Ishikawa (cell line): ENCODE results near the gene STX18.

Experiments used
- EP300 ChIP-seq: IDR thresholded peaks from 2 replicates; pipeline ENCODE4 v1.6.1; 2012; ENCODE audit warnings: borderline replicate concordance
- FOXM1 ChIP-seq: IDR thresholded peaks from 2 replicates; pipeline ENCODE4 v1.6.1; 2012; ENCODE audit warnings: low read depth, borderline replicate concordance
- TCF12 ChIP-seq: IDR thresholded peaks from 2 replicates; pipeline ENCODE4 v1.6.1; 2012; ENCODE audit warnings: low read depth
- TEAD4 ChIP-seq: IDR thresholded peaks from 2 replicates; pipeline ENCODE4 v1.6.1; 2012
- TF ChIP-seq, protein P1 (sequence below): IDR thresholded peaks from 2 replicates; pipeline ENCODE4 v1.6.1; 2012; ENCODE audit warnings: low read depth, mild to moderate bottlenecking
- TF ChIP-seq, protein P2 (sequence below): IDR thresholded peaks from 2 replicates; pipeline ENCODE4 v1.6.1; 2012

DNA sequence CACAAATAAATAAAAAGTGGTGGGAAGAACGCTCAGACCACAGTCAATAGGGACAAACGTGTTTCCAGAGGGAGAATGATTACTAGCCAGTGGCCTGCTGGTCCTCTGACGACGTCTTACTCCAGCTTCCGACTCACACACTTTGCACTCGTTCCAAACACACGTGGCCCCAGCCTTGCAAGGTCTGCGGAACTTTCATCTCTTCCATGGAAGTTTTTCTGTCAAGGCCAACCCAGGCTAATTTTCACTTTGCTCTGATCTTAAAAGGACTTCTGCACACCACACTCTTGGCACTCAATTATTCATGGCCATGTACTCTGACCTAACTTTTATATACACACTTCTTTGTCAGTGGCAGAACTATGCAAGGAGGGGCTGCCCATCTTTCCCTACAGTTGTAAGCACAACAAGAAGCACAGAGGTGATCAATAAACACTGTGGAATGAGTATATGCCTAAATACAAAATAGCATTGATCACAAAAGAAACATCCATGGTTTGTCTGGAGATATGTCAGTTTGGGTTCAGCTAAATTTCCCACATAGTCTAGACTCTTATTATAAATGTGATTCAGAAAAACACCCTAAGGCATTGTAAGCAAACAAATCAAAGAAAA, 69.4 kb downstream of the STX18 start:
- TF ChIP-seq, protein P1, sequence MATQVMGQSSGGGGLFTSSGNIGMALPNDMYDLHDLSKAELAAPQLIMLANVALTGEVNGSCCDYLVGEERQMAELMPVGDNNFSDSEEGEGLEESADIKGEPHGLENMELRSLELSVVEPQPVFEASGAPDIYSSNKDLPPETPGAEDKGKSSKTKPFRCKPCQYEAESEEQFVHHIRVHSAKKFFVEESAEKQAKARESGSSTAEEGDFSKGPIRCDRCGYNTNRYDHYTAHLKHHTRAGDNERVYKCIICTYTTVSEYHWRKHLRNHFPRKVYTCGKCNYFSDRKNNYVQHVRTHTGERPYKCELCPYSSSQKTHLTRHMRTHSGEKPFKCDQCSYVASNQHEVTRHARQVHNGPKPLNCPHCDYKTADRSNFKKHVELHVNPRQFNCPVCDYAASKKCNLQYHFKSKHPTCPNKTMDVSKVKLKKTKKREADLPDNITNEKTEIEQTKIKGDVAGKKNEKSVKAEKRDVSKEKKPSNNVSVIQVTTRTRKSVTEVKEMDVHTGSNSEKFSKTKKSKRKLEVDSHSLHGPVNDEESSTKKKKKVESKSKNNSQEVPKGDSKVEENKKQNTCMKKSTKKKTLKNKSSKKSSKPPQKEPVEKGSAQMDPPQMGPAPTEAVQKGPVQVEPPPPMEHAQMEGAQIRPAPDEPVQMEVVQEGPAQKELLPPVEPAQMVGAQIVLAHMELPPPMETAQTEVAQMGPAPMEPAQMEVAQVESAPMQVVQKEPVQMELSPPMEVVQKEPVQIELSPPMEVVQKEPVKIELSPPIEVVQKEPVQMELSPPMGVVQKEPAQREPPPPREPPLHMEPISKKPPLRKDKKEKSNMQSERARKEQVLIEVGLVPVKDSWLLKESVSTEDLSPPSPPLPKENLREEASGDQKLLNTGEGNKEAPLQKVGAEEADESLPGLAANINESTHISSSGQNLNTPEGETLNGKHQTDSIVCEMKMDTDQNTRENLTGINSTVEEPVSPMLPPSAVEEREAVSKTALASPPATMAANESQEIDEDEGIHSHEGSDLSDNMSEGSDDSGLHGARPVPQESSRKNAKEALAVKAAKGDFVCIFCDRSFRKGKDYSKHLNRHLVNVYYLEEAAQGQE = no peak
- TF ChIP-seq, protein P2, sequence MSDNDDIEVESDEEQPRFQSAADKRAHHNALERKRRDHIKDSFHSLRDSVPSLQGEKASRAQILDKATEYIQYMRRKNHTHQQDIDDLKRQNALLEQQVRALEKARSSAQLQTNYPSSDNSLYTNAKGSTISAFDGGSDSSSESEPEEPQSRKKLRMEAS = no peak
- TF ChIP-seq FOXM1 (no peak), EP300 (no peak), TEAD4 (no peak), TCF12 (no peak)
